A673 (cell line): ENCODE results near the gene GNG7. TPM values are rescaled to one million over a fixed set of nuclear protein-coding genes. Genes with fewer than 3 reads are reported as not detected.

Source experiments
- BruUV-seq: library from RNA; stranded (reverse); fragments of 400-500 nt; replicated peaks from 2 replicates; lab custom pipeline; 2021; lab: Mats Ljungman, UMichigan
- CTCF ChIA-PET: fragments of 300-600 bp; sonication (Branson Sonifier 250); formaldehyde crosslinking; loops from one replicate; lab custom pipeline; 2022; ENCODE audit warnings: antibody characterized with exemption; lab: Charles Lee
- POLR2A ChIA-PET: fragments of 300-600 bp; sonication (Branson Sonifier 250); formaldehyde crosslinking; loops from one replicate; lab custom pipeline; 2022; ENCODE audit warnings: antibody characterized with exemption; ENCODE audit not compliant: low non-redundant PET; lab: Charles Lee
- DNase-seq: peaks from one replicate; pipeline ENCODE4 v3.0.0-alpha.2; 2015; ENCODE audit warnings: low spot score
- H3K27ac ChIP-seq: fragments of 200-600 bp; sonication (generic); 2 replicates; pipeline ENCODE4 v1.5.1; 2016; ENCODE audit warnings: mixed run types, low read depth, mild to moderate bottlenecking, mixed read lengths, antibody characterized with exemption, low read length; ENCODE audit not compliant: poor library complexity, severe bottlenecking
- H3K27me3 ChIP-seq: fragments of 200-600 bp; sonication (generic); replicated peaks from 2 replicates; pipeline ENCODE4 v1.6.1; 2017; ENCODE audit warnings: mixed run types, low read depth, mild to moderate bottlenecking, mixed read lengths, antibody characterized with exemption, low read length; ENCODE audit not compliant: insufficient read depth, poor library complexity
- H3K36me3 ChIP-seq: fragments of 200-600 bp; sonication (generic); 2 replicates; pipeline ENCODE4 v1.6.1; 2016; ENCODE audit warnings: mixed run types, mild to moderate bottlenecking, mixed read lengths, antibody characterized with exemption, low read length; ENCODE audit not compliant: insufficient read depth, poor library complexity, severe bottlenecking
- H3K4me1 ChIP-seq: fragments of 200-600 bp; sonication (generic); 2 replicates; pipeline ENCODE4 v1.6.1; 2017; ENCODE audit warnings: mixed run types, mild to moderate bottlenecking, mixed read lengths, antibody characterized with exemption, low read length; ENCODE audit not compliant: insufficient read depth, poor library complexity, severe bottlenecking
- H3K4me3 ChIP-seq: fragments of 200-600 bp; sonication (generic); 2 replicates; pipeline ENCODE4 v1.5.1; 2016; ENCODE audit warnings: low read depth, mixed run types, mild to moderate bottlenecking, mixed read lengths, low read length; ENCODE audit not compliant: poor library complexity, severe bottlenecking
- H3K9me3 ChIP-seq: fragments of 200-600 bp; sonication (generic); 2 replicates; pipeline ENCODE4 v1.6.1; 2016; ENCODE audit warnings: mixed run types, low read depth, mild to moderate bottlenecking, mixed read lengths, antibody characterized with exemption, low read length; ENCODE audit not compliant: poor library complexity, severe bottlenecking
- CTCF ChIP-seq: fragments of 300-800, 200-600 bp; sonication (generic); conservative IDR thresholded peaks from 2 replicates; pipeline ENCODE4 v1.5.1; 2017; ENCODE audit warnings: low read depth, mild to moderate bottlenecking, antibody characterized with exemption, low read length, moderate library complexity, mixed read lengths
- EZH2 ChIP-seq: fragments of 200-600 bp; sonication (generic); IDR thresholded peaks from 2 replicates; pipeline ENCODE4 v1.6.1; 2017; ENCODE audit warnings: borderline replicate concordance, low read depth, mild to moderate bottlenecking, mixed read lengths, antibody characterized with exemption, low read length; ENCODE audit not compliant: poor library complexity, severe bottlenecking
- intact Hi-C: fragments of 100-400 bp; cut with micrococcal nuclease; formaldehyde crosslinking; loops from one replicate; pipeline ENCODE4 v1.10.0; 2022; ENCODE audit not compliant: unreplicated experiment
- total RNA-seq: library from RNA; stranded (reverse); gene quantifications from 2 replicates; pipeline ENCODE4 v1.2.3, GENCODE V29; 2021

Gene GNG7
- total RNA-seq, 1 experiment from 2014 or later = 0.30 TPM

DNA sequence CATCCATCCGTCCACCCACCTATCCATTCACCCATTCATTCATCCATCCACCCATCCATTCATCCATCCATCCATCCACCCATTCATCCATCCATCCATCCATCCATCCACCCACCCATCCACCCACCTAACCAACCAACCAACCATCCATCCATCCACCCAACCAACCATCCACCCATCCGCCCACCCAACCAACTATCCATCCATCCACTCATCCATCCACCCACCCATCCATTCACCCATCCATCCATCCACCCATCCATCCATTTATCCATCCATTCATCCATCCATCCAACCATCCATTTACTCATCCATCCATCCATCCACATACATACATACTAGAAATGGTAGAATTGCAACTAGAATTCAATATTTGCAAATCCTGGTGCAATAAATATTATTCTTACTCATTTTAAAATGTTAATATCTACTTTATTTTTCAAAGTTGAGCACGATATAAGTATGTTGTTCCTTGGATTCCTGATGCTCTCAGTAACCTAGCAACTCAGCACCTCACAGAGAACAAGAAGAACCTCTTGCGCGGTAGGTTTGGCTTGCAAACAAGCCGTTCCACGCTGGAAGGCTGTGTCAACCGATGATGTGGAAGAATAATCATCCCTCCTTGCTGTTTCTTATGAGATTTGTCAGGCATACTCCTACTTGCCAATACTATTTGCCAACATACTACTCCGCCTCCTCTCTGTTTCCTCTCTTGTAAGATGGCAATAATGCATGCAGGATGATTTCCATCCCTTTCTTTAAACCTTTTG is 111.7 kb downstream of the GNG7 start:
- intact Hi-C loops = no loop called here
- BruUV-seq = no TSS peak
- CTCF ChIA-PET = no interaction called here

GRCh38 chr19:2589441-2589840 is 113.1 kb downstream of the GNG7 start:
- no peaks in the 10 kb centered on the region for H3K4me1 ChIP-seq
- CTCF ChIA-PET = no interaction called here
- intact Hi-C loops = no loop called here
- TF ChIP-seq EZH2 (no peak), CTCF (no peak)
- H3K27me3 ChIP-seq = no peaks in the 10 kb centered on the region
- no peak overlapping the region for H3K27ac ChIP-seq
- POLR2A ChIA-PET = no interaction called here
- H3K36me3 ChIP-seq = no peaks in the 10 kb centered on the region
- BruUV-seq = no TSS peak
- no peaks in the 10 kb centered on the region for H3K9me3 ChIP-seq
- DNase-seq = no peak
- no peak overlapping the region for H3K4me3 ChIP-seq

More for the DNA sequence above, 111.7 kb downstream of the GNG7 start:
- H3K36me3 ChIP-seq = no peaks in the 10 kb centered on the region
- H3K27me3 ChIP-seq = no peaks in the 10 kb centered on the region
- no peak overlapping the region for H3K4me3 ChIP-seq
- H3K9me3 ChIP-seq = no peaks in the 10 kb centered on the region
- POLR2A ChIA-PET = no interaction called here
- DNase-seq = no peak
- no peak overlapping the region for H3K27ac ChIP-seq
- TF ChIP-seq CTCF = no peak
- no peak for TF ChIP-seq EZH2
- H3K4me1 ChIP-seq = no peaks in the 10 kb centered on the region

GRCh38 chr19:2588081-2588777 is 114.3 kb downstream of the GNG7 start:
- intact Hi-C loops = no loop called here
- no peak for DNase-seq
- no TSS peak for BruUV-seq
- peaks cover 6% of the 10 kb centered on the region for H3K9me3 ChIP-seq
- no peak overlapping the region for H3K4me3 ChIP-seq
- TF ChIP-seq CTCF (no peak), EZH2 (no peak)
- H3K36me3 ChIP-seq = no peaks in the 10 kb centered on the region
- no peaks in the 10 kb centered on the region for H3K4me1 ChIP-seq
- no peak overlapping the region for H3K27ac ChIP-seq
- ChIA-PET POLR2A (no interaction called here), CTCF (no interaction called here)
- no peaks in the 10 kb centered on the region for H3K27me3 ChIP-seq
